ENCODE data around the gene CFAP61. TPM values are rescaled to one million over a fixed set of nuclear protein-coding genes. Genes with fewer than 3 reads are reported as not detected.
"Not testable (repeated sequence)": the region's sequence is repeated elsewhere in the genome, so short reads cannot be mapped to it uniquely, and the experiment has no call there.

CFAP61 gene
- total RNA-seq, result not detected

- peaks cover 7% of the 10 kb centered on the region for H3K27me3 ChIP-seq (ENCODE audit: insufficient read depth, low read length)
- H3K9me3 ChIP-seq (ENCODE audit: low read depth, low read length), result no peaks in the 10 kb centered on the region
- peaks cover 6% of the 10 kb centered on the region for H3K4me1 ChIP-seq (ENCODE audit: insufficient read depth, low read length)
- peak within 1 kb of the TSS; percentile 96 for H3K4me3 ChIP-seq (ENCODE audit: low read length)
Measured at GRCh38 chr20:20052074-20052970, at the start of gene CFAP61, which contains the start of gene CRNKL1. CFAP61 (plus strand) TSS chr20:20052532; CDS start chr20:20056654, 4,122 bp downstream. CRNKL1 (minus strand) TSS chr20:20052466; CDS start chr20:20052342, 124 bp downstream.

- Histone ChIP-seq H3K9me3 (ENCODE audit: low read depth, low read length) (no peaks in the 10 kb centered on the region), H3K4me1 (ENCODE audit: insufficient read depth, low read length) (peaks cover 60% of the 10 kb centered on the region), H3K4me3 (ENCODE audit: low read length) (no peak overlapping the region), H3K27me3 (ENCODE audit: insufficient read depth, low read length) (no peaks in the 10 kb centered on the region)
Measured at GRCh38 chr20:20003031-20003954, 49.0 kb upstream of the CFAP61 start.

- H3K4me1 ChIP-seq (ENCODE audit: insufficient read depth, low read length), result peaks cover 64% of the 10 kb centered on the region
- not testable (repeated sequence) for H3K27me3 ChIP-seq (ENCODE audit: insufficient read depth, low read length); H3K9me3 ChIP-seq (ENCODE audit: low read depth, low read length); H3K4me3 ChIP-seq (ENCODE audit: low read length)
Measured at GRCh38 chr20:20003955-20004322, 48.4 kb upstream of the CFAP61 start.

GRCh38 chr20:20005342-20005741 is 47.0 kb upstream of the CFAP61 start:
- no peaks in the 10 kb centered on the region for H3K27me3 ChIP-seq (ENCODE audit: insufficient read depth, low read length)
- H3K4me3 ChIP-seq (ENCODE audit: low read length), result no peak overlapping the region
- H3K9me3 ChIP-seq (ENCODE audit: low read depth, low read length), result no peaks in the 10 kb centered on the region
- peaks cover 53% of the 10 kb centered on the region for H3K4me1 ChIP-seq (ENCODE audit: insufficient read depth, low read length)

GRCh38 chr20:20009784-20010253 is 42.5 kb upstream of the CFAP61 start:
- Histone ChIP-seq H3K4me1 (ENCODE audit: insufficient read depth, low read length) (peaks cover 25% of the 10 kb centered on the region), H3K9me3 (ENCODE audit: low read depth, low read length) (no peaks in the 10 kb centered on the region), H3K4me3 (ENCODE audit: low read length) (no peak overlapping the region)

GRCh38 chr20:20010639-20011500 is 41.5 kb upstream of the CFAP61 start:
- H3K4me1 ChIP-seq (ENCODE audit: insufficient read depth, low read length), result peaks cover 21% of the 10 kb centered on the region
- H3K4me3 ChIP-seq (ENCODE audit: low read length), result no peak overlapping the region
- H3K9me3 ChIP-seq (ENCODE audit: low read depth, low read length), result no peaks in the 10 kb centered on the region
- no peaks in the 10 kb centered on the region for H3K27me3 ChIP-seq (ENCODE audit: insufficient read depth, low read length)

More at GRCh38 chr20:20009784-20010253, 42.5 kb upstream of the CFAP61 start:
- no peaks in the 10 kb centered on the region for H3K27me3 ChIP-seq (ENCODE audit: insufficient read depth, low read length)

GRCh38 chr20:20012541-20012940 is 39.8 kb upstream of the CFAP61 start:
- Histone ChIP-seq H3K4me1 (ENCODE audit: insufficient read depth, low read length) (peaks cover 30% of the 10 kb centered on the region), H3K9me3 (ENCODE audit: low read depth, low read length) (no peaks in the 10 kb centered on the region), H3K4me3 (ENCODE audit: low read length) (no peak overlapping the region), H3K27me3 (ENCODE audit: insufficient read depth, low read length) (no peaks in the 10 kb centered on the region)

GRCh38 chr20:20014659-20015058 is 37.7 kb upstream of the CFAP61 start:
- Histone ChIP-seq H3K9me3 (ENCODE audit: low read depth, low read length) (no peaks in the 10 kb centered on the region), H3K4me1 (ENCODE audit: insufficient read depth, low read length) (peaks cover 38% of the 10 kb centered on the region), H3K27me3 (ENCODE audit: insufficient read depth, low read length) (no peaks in the 10 kb centered on the region), H3K4me3 (ENCODE audit: low read length) (no peak overlapping the region)

GRCh38 chr20:20017001-20017843 is 35.1 kb upstream of the CFAP61 start, which contains the start of gene NAA20:
NAA20 (plus strand) TSS chr20:20017362; CDS start chr20:20017397, 35 bp downstream.
- H3K4me1 ChIP-seq (ENCODE audit: insufficient read depth, low read length), result peaks cover 46% of the 10 kb centered on the region
- H3K4me3 ChIP-seq (ENCODE audit: low read length), result peak within 1 kb of the TSS; percentile 86
- H3K9me3 ChIP-seq (ENCODE audit: low read depth, low read length), result no peaks in the 10 kb centered on the region
- H3K27me3 ChIP-seq (ENCODE audit: insufficient read depth, low read length), result no peaks in the 10 kb centered on the region

- H3K9me3 ChIP-seq (ENCODE audit: low read depth, low read length), result no peaks in the 10 kb centered on the region
- no peaks in the 10 kb centered on the region for H3K27me3 ChIP-seq (ENCODE audit: insufficient read depth, low read length)
- peak overlapping the region; percentile 86 for H3K4me3 ChIP-seq (ENCODE audit: low read length)
- H3K4me1 ChIP-seq (ENCODE audit: insufficient read depth, low read length), result peaks cover 46% of the 10 kb centered on the region
Measured at GRCh38 chr20:20017844-20018185, 34.5 kb upstream of the CFAP61 start.

- no peaks in the 10 kb centered on the region for H3K27me3 ChIP-seq (ENCODE audit: insufficient read depth, low read length)
- H3K9me3 ChIP-seq (ENCODE audit: low read depth, low read length), result no peaks in the 10 kb centered on the region
- H3K4me1 ChIP-seq (ENCODE audit: insufficient read depth, low read length), result peaks cover 46% of the 10 kb centered on the region
- H3K4me3 ChIP-seq (ENCODE audit: low read length), result peak overlapping the region; percentile 86
Measured at GRCh38 chr20:20018366-20018765, 34.0 kb upstream of the CFAP61 start.

- Histone ChIP-seq H3K4me1 (ENCODE audit: insufficient read depth, low read length) (peaks cover 46% of the 10 kb centered on the region), H3K9me3 (ENCODE audit: low read depth, low read length) (no peaks in the 10 kb centered on the region), H3K4me3 (ENCODE audit: low read length) (no peak overlapping the region), H3K27me3 (ENCODE audit: insufficient read depth, low read length) (no peaks in the 10 kb centered on the region)
Measured at GRCh38 chr20:20019123-20019522, 33.2 kb upstream of the CFAP61 start.

GRCh38 chr20:20020908-20021307 is 31.4 kb upstream of the CFAP61 start:
- no peaks in the 10 kb centered on the region for H3K27me3 ChIP-seq (ENCODE audit: insufficient read depth, low read length)
- H3K4me1 ChIP-seq (ENCODE audit: insufficient read depth, low read length), result peaks cover 46% of the 10 kb centered on the region
- H3K9me3 ChIP-seq (ENCODE audit: low read depth, low read length), result no peaks in the 10 kb centered on the region
- H3K4me3 ChIP-seq (ENCODE audit: low read length), result no peak overlapping the region

All from mononuclear cell (primary cell).